Osteoblast (primary cell): ENCODE data around the gene CNKSR1. TPM values are rescaled to one million over a fixed set of nuclear protein-coding genes. Genes with fewer than 3 reads are reported as not detected.

Experiments
- DNase-seq: peaks from one replicate; pipeline ENCODE4 v3.0.0; 2011; ENCODE audit warnings: low spot score, mixed read lengths; ENCODE audit not compliant: insufficient read length; ENCODE audit errors: missing footprints
- H2AFZ ChIP-seq: 2 replicates; pipeline ENCODE4 v1.6.0; 2011; ENCODE audit warnings: mild to moderate bottlenecking, low read length
- H3K27ac ChIP-seq: 2 replicates; pipeline ENCODE4 v1.5.1; 2011; ENCODE audit warnings: mild to moderate bottlenecking, low read depth, low read length, moderate library complexity
- H3K27me3 ChIP-seq: 2 replicates; pipeline ENCODE4 v1.6.0; 2012; ENCODE audit warnings: mild to moderate bottlenecking, control low read depth, inconsistent platforms, low read length, moderate library complexity; ENCODE audit not compliant: insufficient read depth
- H3K36me3 ChIP-seq: 2 replicates; pipeline ENCODE4 v1.5.1; 2011; ENCODE audit warnings: mild to moderate bottlenecking, low read length, control low read depth, moderate library complexity; ENCODE audit not compliant: insufficient read depth
- H3K4me1 ChIP-seq: 2 replicates; pipeline ENCODE4 v1.5.1; 2011; ENCODE audit warnings: mild to moderate bottlenecking, low read length, control low read depth, moderate library complexity; ENCODE audit not compliant: insufficient read depth
- H3K4me2 ChIP-seq: 2 replicates; pipeline ENCODE4 v1.6.0; 2011; ENCODE audit warnings: mild to moderate bottlenecking, low read length; ENCODE audit not compliant: insufficient read depth
- H3K4me3 ChIP-seq: fragments of 200-600 bp; sonication (generic); 3 replicates; pipeline ENCODE4 v1.5.1; 2012; ENCODE audit warnings: mild to moderate bottlenecking, low read length, inconsistent platforms; ENCODE audit not compliant: insufficient read depth
- H3K79me2 ChIP-seq: 2 replicates; pipeline ENCODE4 v1.6.0; 2012; ENCODE audit warnings: mild to moderate bottlenecking, low read length, control low read depth, inconsistent platforms; ENCODE audit not compliant: insufficient read depth
- H3K9me3 ChIP-seq: 2 replicates; pipeline ENCODE4 v1.5.1; 2011; ENCODE audit warnings: low read depth, low read length, control low read depth
- H4K20me1 ChIP-seq: 2 replicates; pipeline ENCODE4 v1.6.0; 2012; ENCODE audit warnings: mild to moderate bottlenecking, low read length, control low read depth; ENCODE audit not compliant: insufficient read depth
- total RNA-seq: library from RNA; depleted of rRNA; stranded (reverse); fragments of >200 nt; gene quantifications from 2 replicates; pipeline ENCODE4 v1.2.3, GENCODE V29; 2012
- TF ChIP-seq, protein P1 (sequence below): IDR thresholded peaks from 2 replicates; pipeline ENCODE4 v1.5.1; 2011; ENCODE audit warnings: mild to moderate bottlenecking, low read depth, low read length, moderate library complexity; ENCODE audit errors: extremely low read depth

The CNKSR1 gene
- total RNA-seq, 1 donor = under 0.01 TPM

DNA sequence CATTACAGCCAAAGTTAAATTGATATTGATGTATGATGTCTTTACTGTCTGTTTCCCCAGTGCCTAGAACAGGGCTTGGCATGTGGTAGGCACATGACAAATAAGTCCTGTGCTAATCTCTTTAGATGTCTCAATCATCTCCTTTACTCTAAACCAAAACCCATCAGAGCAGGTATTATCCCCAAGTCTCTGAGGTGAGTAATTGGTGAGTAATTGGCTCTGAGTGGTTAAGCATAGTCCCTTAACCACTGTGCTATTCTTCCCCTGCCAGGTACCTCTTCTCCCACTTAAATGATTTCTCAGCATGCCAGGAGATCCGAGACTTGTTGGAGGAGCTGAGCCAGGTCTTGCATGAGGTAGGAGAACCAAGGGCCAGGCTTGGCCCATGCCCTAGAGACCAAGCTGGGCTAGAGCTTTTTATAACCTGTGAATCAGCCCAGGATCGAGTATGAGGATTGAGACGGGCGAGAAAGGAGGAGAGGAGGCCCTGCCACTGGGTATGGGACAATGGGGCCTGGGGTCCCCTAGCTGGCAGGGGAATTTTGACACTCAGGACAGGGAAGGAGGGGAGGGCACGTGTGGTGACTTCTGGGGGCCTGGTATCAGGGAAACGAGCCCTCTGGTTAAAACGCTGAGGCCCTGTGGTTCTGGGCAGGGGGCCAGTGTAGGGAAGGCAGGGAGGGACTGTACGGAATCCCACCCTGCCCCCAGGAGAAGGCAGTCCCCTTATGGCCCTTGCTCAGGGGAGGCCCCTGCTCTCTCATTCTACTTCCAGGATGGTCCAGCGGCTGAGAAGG lies 4.5 kb downstream of the CNKSR1 start:
- Histone ChIP-seq H3K4me2 (no peak overlapping the region), H2AFZ (no peak overlapping the region), H4K20me1 (no peaks in the 10 kb centered on the region), H3K27me3 (no peaks in the 10 kb centered on the region), H3K9me3 (no peaks in the 10 kb centered on the region), H3K79me2 (no peaks in the 10 kb centered on the region), H3K4me1 (no peaks in the 10 kb centered on the region), H3K27ac (no peak overlapping the region), H3K36me3 (no peaks in the 10 kb centered on the region), H3K4me3 (no peak overlapping the region)
- peak; percentile 82 for DNase-seq
- TF ChIP-seq, protein P1, sequence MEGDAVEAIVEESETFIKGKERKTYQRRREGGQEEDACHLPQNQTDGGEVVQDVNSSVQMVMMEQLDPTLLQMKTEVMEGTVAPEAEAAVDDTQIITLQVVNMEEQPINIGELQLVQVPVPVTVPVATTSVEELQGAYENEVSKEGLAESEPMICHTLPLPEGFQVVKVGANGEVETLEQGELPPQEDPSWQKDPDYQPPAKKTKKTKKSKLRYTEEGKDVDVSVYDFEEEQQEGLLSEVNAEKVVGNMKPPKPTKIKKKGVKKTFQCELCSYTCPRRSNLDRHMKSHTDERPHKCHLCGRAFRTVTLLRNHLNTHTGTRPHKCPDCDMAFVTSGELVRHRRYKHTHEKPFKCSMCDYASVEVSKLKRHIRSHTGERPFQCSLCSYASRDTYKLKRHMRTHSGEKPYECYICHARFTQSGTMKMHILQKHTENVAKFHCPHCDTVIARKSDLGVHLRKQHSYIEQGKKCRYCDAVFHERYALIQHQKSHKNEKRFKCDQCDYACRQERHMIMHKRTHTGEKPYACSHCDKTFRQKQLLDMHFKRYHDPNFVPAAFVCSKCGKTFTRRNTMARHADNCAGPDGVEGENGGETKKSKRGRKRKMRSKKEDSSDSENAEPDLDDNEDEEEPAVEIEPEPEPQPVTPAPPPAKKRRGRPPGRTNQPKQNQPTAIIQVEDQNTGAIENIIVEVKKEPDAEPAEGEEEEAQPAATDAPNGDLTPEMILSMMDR = no peak

DNA sequence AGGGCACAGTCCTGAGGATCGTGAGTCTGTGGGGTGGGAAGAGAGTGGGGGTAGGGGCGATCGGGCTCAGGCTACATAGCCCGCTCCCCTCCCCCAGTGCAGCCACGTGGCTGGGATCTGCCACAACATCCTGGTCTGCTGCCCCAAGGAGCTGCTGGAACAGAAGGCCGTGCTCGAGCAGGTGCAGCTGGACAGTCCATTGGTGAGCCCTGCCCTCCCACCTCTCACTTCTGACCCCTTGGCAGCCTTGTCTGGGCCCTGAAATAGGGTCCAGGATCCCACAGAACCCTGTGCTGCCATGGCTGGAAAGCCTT lies 5.0 kb downstream of the CNKSR1 start:
- Histone ChIP-seq H3K4me2 (no peak overlapping the region), H3K4me1 (no peaks in the 10 kb centered on the region), H3K4me3 (no peak overlapping the region), H3K36me3 (no peaks in the 10 kb centered on the region), H3K27ac (no peak overlapping the region), H3K9me3 (no peaks in the 10 kb centered on the region), H3K79me2 (no peaks in the 10 kb centered on the region), H3K27me3 (peaks cover 4% of the 10 kb centered on the region), H2AFZ (no peak overlapping the region), H4K20me1 (no peaks in the 10 kb centered on the region)
- TF ChIP-seq, protein P1 = no peak
- peak; percentile 48 for DNase-seq

DNA sequence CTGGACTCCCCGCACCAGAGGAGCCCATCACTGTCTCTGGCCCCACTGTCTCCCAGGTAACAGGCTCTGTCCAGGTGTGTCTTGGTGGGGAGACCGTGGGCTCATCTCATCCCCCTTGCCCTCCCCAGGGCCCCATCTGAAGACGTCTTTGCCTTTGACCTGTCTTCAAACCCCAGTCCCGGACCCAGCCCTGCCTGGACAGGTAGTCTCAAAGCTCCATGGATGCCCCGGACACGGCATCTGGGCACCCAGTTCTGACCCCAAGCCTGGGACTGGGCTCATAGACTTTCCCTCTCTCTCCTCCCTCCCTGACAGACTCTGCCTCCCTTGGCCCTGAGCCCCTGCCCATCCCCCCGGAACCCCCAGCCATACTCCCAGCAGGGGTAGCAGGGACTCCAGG lies 6.8 kb downstream of the CNKSR1 start:
- H3K36me3 ChIP-seq = no peaks in the 10 kb centered on the region
- H2AFZ ChIP-seq = no peak overlapping the region
- no peak overlapping the region for H3K27ac ChIP-seq
- peaks cover 4% of the 10 kb centered on the region for H3K27me3 ChIP-seq
- no peaks in the 10 kb centered on the region for H4K20me1 ChIP-seq
- H3K4me3 ChIP-seq = no peak overlapping the region
- no peaks in the 10 kb centered on the region for H3K79me2 ChIP-seq
- no peak overlapping the region for H3K4me2 ChIP-seq
- DNase-seq = peak; percentile 13
- no peaks in the 10 kb centered on the region for H3K9me3 ChIP-seq
- TF ChIP-seq, protein P1 = no peak
- H3K4me1 ChIP-seq = no peaks in the 10 kb centered on the region

DNA sequence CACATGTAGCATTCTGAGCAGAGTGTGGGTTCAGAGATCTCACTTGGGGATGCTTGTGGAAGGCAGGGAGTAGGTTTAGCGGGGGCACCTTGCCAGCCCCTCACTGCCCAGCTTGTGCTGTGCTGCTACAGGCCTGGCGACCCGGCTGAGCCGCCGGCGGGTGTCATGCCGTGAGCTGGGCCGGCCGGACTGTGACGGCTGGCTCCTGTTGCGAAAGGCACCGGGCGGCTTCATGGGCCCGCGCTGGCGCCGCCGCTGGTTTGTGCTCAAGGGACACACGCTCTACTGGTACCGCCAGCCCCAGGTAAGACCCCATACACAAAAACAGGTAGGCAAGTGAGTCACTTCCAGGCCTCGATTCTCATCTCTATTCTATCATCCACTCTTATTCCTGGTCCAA lies 7.6 kb downstream of the CNKSR1 start:
- no peaks in the 10 kb centered on the region for H3K79me2 ChIP-seq
- DNase-seq = peak; percentile 72
- no peaks in the 10 kb centered on the region for H4K20me1 ChIP-seq

More for the DNA sequence above, 7.6 kb downstream of the CNKSR1 start:
- Histone ChIP-seq H3K27me3 (peaks cover 4% of the 10 kb centered on the region), H3K27ac (no peak overlapping the region), H2AFZ (no peak overlapping the region), H3K4me1 (no peaks in the 10 kb centered on the region), H3K4me3 (no peak overlapping the region), H3K36me3 (no peaks in the 10 kb centered on the region), H3K9me3 (no peaks in the 10 kb centered on the region), H3K4me2 (no peak overlapping the region)
- TF ChIP-seq, protein P1 = no peak
